Chondrocyte (in vitro differentiated cells): ENCODE results near the gene TAS2R16. TPM values are rescaled to one million over a fixed set of nuclear protein-coding genes. Genes with fewer than 3 reads are reported as not detected.

Experiments
- DNase-seq: peaks from one replicate; pipeline ENCODE4 v3.0.0; 2021; ENCODE audit warnings: mixed read lengths, low spot score
- H3K27ac Mint-ChIP-seq: one replicate; pipeline ENCODE4 v1.8.0; 2021; ENCODE audit warnings: mild to moderate bottlenecking, moderate library complexity, mixed read lengths; ENCODE audit not compliant: unreplicated experiment
- H3K27me3 Mint-ChIP-seq: 2 replicates; pipeline ENCODE4 v1.8.0; 2021; ENCODE audit warnings: low read depth, mixed read lengths
- H3K36me3 Mint-ChIP-seq: 2 replicates; pipeline ENCODE4 v1.8.0; 2021; ENCODE audit warnings: low read depth, mixed read lengths
- H3K4me1 Mint-ChIP-seq: 2 replicates; pipeline ENCODE4 v1.8.0; 2021; ENCODE audit warnings: low read depth, mild to moderate bottlenecking, mixed read lengths
- H3K4me3 Mint-ChIP-seq: one replicate; pipeline ENCODE4 v1.8.0; 2021; ENCODE audit warnings: mild to moderate bottlenecking, moderate library complexity, mixed read lengths; ENCODE audit not compliant: unreplicated experiment
- H3K9me3 Mint-ChIP-seq: 2 replicates; pipeline ENCODE4 v1.8.0; 2021; ENCODE audit warnings: low read depth, mixed read lengths
- CTCF ChIP-seq: fragments of 200-600 bp; sonication (generic); IDR thresholded peaks from 2 replicates; pipeline ENCODE4 v1.5.0; 2021; ENCODE audit warnings: antibody characterized with exemption, mild to moderate bottlenecking, moderate library complexity
- total RNA-seq: library from RNA; stranded (reverse); gene quantifications from 3 replicates; pipeline ENCODE4 v1.2.1, GENCODE V29; 2021

The TAS2R16 gene
- total RNA-seq, 1 donor from 2014 or later: not detected

DNA sequence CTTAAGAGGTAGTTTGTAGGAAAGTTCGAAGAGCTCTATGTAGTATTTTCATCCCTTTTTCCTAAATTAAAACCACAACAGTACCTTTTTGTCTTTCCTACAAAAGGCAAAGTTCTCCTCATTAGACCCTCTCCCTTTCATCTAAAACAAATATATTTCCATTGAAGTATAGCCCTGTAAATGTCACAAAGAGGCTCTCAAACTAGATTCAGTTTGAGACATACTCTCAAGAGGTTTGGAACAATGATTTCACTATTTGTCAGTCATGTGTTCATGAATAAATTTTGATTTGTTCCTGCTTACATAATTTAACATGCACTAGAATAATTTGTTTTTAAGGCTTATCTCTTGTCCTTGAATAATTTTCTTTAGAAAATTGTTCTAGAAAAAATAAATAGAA is 12.2 kb downstream of the TAS2R16 start:
- Mint-ChIP-seq H3K4me3 (no peak overlapping the region), H3K27me3 (peaks cover 2% of the 10 kb centered on the region), H3K27ac (no peak overlapping the region), H3K4me1 (no peaks in the 10 kb centered on the region), H3K9me3 (no peaks in the 10 kb centered on the region), H3K36me3 (no peaks in the 10 kb centered on the region)
- TF ChIP-seq CTCF: no peak
- no peak for DNase-seq

- TF ChIP-seq CTCF: no peak
- no peaks in the 10 kb centered on the region for H3K4me1 Mint-ChIP-seq
- H3K4me3 Mint-ChIP-seq: no peak overlapping the region
- no peak overlapping the region for H3K27ac Mint-ChIP-seq
- H3K9me3 Mint-ChIP-seq: no peaks in the 10 kb centered on the region
- no peaks in the 10 kb centered on the region for H3K36me3 Mint-ChIP-seq
- H3K27me3 Mint-ChIP-seq: peaks cover 14% of the 10 kb centered on the region
- no peak for DNase-seq
Observed at GRCh38 chr7:122975341-122975740, 20.2 kb downstream of the TAS2R16 start.

DNA sequence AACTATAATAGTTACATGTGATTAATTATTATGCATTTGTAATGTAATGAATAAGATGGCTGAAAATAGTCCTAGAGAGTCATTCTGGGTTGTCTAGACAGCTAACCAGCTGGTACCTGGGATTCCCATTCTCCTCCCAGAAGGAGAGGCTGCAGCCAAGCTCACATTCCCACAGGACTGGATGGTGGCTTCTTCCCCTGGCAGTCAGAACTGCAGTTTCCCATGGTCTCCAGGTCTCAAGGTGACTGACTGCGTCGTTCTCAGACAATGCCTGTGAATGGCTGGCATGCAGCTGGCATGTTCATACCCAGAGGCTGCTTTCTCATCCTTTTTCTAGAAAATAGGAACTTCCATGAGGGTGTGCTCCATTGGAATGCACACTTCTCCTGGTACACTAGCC is 21.3 kb downstream of the TAS2R16 start:
- TF ChIP-seq CTCF: no peak
- no peak for DNase-seq
- H3K27me3 Mint-ChIP-seq: peaks cover 19% of the 10 kb centered on the region
- no peaks in the 10 kb centered on the region for H3K4me1 Mint-ChIP-seq
- no peak overlapping the region for H3K4me3 Mint-ChIP-seq
- no peaks in the 10 kb centered on the region for H3K36me3 Mint-ChIP-seq
- no peak overlapping the region for H3K27ac Mint-ChIP-seq
- H3K9me3 Mint-ChIP-seq: no peaks in the 10 kb centered on the region

GRCh38 chr7:122972056-122972455 is 23.4 kb downstream of the TAS2R16 start:
- Mint-ChIP-seq H3K27ac (no peak overlapping the region), H3K27me3 (peaks cover 24% of the 10 kb centered on the region), H3K36me3 (no peaks in the 10 kb centered on the region), H3K4me1 (no peaks in the 10 kb centered on the region), H3K9me3 (no peaks in the 10 kb centered on the region), H3K4me3 (no peak overlapping the region)
- no peak for DNase-seq
- no peak for TF ChIP-seq CTCF

GRCh38 chr7:122970740-122971725 is 24.5 kb downstream of the TAS2R16 start:
- no peak overlapping the region for H3K4me3 Mint-ChIP-seq
- no peaks in the 10 kb centered on the region for H3K9me3 Mint-ChIP-seq
- no peak overlapping the region for H3K27ac Mint-ChIP-seq
- no peaks in the 10 kb centered on the region for H3K36me3 Mint-ChIP-seq
- H3K27me3 Mint-ChIP-seq: peaks cover 27% of the 10 kb centered on the region
- DNase-seq: no peak
- TF ChIP-seq CTCF: no peak
- H3K4me1 Mint-ChIP-seq: no peaks in the 10 kb centered on the region
